ENCODE data around the gene SLC25A21.
"Not testable (repeated sequence)": the region's sequence is repeated elsewhere in the genome, so short reads cannot be mapped to it uniquely, and the experiment has no call there.

SLC25A21 gene

GRCh38 chr14:37150414-37150813, 22.0 kb downstream of the SLC25A21 start:
- peak; percentile 49 for TF ChIP-seq CTCF (IDR thresholded peaks at IDR 0.05; ENCODE audit: low read depth, low read length, missing control alignments)
- no peak for DNase-seq (ENCODE audit: low read depth)
- H3K4me3 ChIP-seq (ENCODE audit: low read depth, low read length), result no peak overlapping the region

GRCh38 chr14:37147310-37147880, 25.0 kb downstream of the SLC25A21 start:
- TF ChIP-seq CTCF (IDR thresholded peaks at IDR 0.05; ENCODE audit: low read depth, low read length, missing control alignments), result no peak
- no peak overlapping the region for H3K4me3 ChIP-seq (ENCODE audit: low read depth, low read length)
- no peak for DNase-seq (ENCODE audit: low read depth)

DNA sequence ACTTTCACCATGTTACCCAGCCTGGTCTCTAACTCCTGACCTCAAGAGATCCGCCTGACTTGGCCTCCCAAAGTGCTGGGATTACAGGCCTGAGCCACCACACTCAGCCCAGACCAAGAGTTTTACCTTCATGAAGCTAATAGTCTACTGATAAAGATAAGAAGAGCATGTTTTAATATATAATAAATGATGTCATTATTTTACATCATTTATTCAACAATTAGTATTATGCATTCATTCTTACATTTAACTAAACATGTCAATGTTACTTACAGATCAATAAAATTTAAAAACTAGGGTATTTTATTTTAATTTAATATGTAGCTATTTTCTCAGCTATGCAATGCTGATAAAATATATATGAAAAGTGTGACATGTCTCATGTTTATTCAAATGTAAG, 26.0 kb downstream of the SLC25A21 start:
- DNase-seq (ENCODE audit: low read depth); H3K4me3 ChIP-seq (ENCODE audit: low read depth, low read length): not testable (repeated sequence)

DNA sequence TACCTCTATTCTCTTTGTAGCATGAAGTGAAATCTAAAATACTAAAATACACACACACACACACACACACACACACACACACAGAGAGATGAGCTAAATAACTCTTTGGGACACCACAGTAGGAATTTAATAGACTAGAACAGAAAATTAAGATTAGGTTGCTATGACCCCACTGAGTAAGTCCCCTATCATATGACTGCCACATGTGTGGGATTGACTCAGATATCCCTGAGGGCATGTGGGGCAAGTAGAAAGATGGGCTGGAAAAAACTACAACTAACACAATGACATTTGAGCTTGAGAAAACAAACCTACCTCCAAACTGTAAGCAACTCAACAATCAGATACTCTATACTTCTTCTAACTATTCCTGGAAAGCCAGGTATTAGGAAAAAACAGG, 27.0 kb downstream of the SLC25A21 start:
- DNase-seq (ENCODE audit: low read depth), result no peak
- no peak overlapping the region for H3K4me3 ChIP-seq (ENCODE audit: low read depth, low read length)
- TF ChIP-seq CTCF (IDR thresholded peaks at IDR 0.05; ENCODE audit: low read depth, low read length, missing control alignments), result no peak

- no peak overlapping the region for H3K4me3 ChIP-seq (ENCODE audit: low read depth, low read length)
- no peak for DNase-seq (ENCODE audit: low read depth)
- no peak for TF ChIP-seq CTCF (IDR thresholded peaks at IDR 0.05; ENCODE audit: low read depth, low read length, missing control alignments)
Measured at GRCh38 chr14:37144729-37145363, 27.6 kb downstream of the SLC25A21 start.

DNA sequence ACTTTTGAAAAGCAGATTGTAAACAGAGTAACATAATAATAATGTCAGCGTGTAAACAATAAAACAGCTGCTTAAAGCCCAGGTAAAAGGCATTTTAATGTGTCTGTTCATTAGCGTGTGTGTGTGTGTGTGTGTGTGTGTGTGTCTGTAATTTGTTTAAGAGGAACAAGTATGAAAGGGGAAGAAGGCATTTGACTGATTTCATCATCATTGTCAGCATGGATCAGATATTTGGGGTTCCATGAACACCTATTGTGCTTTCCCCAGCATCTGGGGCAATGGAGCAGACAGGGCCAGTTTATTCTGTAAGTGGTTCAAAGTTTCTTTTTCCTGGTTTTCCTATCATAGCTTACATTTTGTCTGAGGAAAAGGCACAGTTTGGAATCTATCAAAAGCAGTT, 28.9 kb downstream of the SLC25A21 start:
- no peak overlapping the region for H3K4me3 ChIP-seq (ENCODE audit: low read depth, low read length)
- DNase-seq (ENCODE audit: low read depth), result no peak
- TF ChIP-seq CTCF (IDR thresholded peaks at IDR 0.05; ENCODE audit: low read depth, low read length, missing control alignments), result no peak

DNA sequence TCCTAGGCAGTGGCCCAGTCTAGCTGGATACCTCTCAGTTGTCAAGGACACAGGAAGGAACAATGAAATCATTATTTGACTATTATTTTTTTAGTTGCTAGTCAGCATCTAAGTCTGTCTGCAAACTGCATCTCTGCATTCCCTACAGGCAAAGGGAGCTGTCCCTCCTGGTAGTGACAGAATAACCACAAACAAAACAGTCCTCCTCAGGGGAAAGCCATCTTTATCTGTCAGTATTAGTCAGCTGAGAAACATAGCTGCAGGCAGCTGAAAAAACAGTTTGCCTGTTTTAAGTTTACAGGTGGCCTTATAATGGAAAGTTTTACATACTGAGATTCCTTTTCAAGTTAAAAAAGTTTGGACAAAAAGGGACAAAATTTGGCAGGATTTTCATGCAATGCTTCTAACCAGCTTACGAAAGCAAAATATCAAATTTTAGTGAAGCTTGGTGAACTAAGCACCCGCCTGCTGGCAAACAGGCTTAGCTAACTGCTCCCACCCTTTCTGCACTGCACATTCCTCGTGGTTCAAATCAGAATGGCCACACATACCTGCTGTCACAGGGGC, 29.5 kb downstream of the SLC25A21 start:
- no peak for DNase-seq (ENCODE audit: low read depth)
- no peak overlapping the region for H3K4me3 ChIP-seq (ENCODE audit: low read depth, low read length)
- TF ChIP-seq CTCF (IDR thresholded peaks at IDR 0.05; ENCODE audit: low read depth, low read length, missing control alignments), result no peak

Measured in GM12864 (cell line).